ENCODE data around the gene C3orf70. TPM values are rescaled to one million over a fixed set of nuclear protein-coding genes. Genes with fewer than 3 reads are reported as not detected.

C3orf70 gene
- total and polyA plus RNA-seq, 2 of the 8 experiments (the other 6 are each of a cell fraction or from before 2014, with no cell fraction given): 1.7 to 2.0 TPM

DNA sequence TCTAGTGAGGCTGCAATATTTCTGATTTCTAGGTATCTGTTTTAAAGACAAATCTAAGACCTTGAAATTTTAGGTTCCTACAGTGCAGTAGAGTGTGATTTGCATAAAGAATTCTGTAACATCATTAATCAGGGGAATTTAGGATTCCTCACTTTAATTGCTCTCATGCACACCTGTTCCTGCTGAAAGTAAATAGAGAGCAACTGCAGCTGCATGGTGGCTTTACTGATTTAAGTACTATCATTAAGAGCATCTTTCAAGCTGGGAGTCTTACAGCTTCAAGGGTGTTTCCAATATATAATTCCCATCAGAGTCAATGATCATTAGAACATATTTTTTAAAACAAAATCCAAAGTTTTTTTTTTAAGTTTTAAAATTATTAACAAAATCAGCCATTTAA, 36.0 kb upstream of the C3orf70 start:
- CTCF ChIA-PET (ENCODE audit: partially characterized antibody): interaction anchor here (1.2 to 1.6 kb wide), 2 partner anchors 41 to 120 kb away, joined by 3 to 4 read pairs; no protein-coding TSS in a partner anchor
- no peak for TF ChIP-seq BCL11A (IDR thresholded peaks at IDR 0.05; ENCODE audit: low read depth in 2 of 2, low read length in 2 of 2)
- TF ChIP-seq, protein P1, sequence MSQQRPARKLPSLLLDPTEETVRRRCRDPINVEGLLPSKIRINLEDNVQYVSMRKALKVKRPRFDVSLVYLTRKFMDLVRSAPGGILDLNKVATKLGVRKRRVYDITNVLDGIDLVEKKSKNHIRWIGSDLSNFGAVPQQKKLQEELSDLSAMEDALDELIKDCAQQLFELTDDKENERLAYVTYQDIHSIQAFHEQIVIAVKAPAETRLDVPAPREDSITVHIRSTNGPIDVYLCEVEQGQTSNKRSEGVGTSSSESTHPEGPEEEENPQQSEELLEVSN (IDR thresholded peaks at IDR 0.05): no peak
- TF ChIP-seq JUN (IDR thresholded peaks at IDR 0.05; ENCODE audit: low read depth, low read length): no peak
- TF ChIP-seq SUZ12 (IDR thresholded peaks at IDR 0.05; ENCODE audit: low read length): no peak
- TF ChIP-seq PHF8 (conservative IDR thresholded peaks at IDR 0.05; ENCODE audit: low read depth, low read length): no peak
- no peak for TF ChIP-seq SRF (IDR thresholded peaks at IDR 0.05; ENCODE audit: low read depth, low read length)
- TF ChIP-seq NRF1 (IDR thresholded peaks at IDR 0.05; ENCODE audit: low read depth, low read length): no peak

More for the DNA sequence above, 36.0 kb upstream of the C3orf70 start:
- Histone ChIP-seq H3K9me3 (ENCODE audit: insufficient read depth in 2 of 2, low read depth in 1 of 2, low read length in 1 of 2) (no peaks in the 10 kb centered on the region), H3K27me3 (replicated peaks in 1 of 4; ENCODE audit: control insufficient read depth in 3 of 4, extremely low read depth in 1 of 4, insufficient read depth in 3 of 4, low read length in 3 of 4) (no peaks in the 10 kb centered on the region), H2AK5ac (ENCODE audit: low read depth, low read length) (no peak overlapping the region), H3K27ac (ENCODE audit: low read depth, low read length) (no peak overlapping the region), H2BK12ac (ENCODE audit: low read depth, low read length) (no peak overlapping the region), H3K9ac (replicated peaks in 1 of 4; ENCODE audit: extremely low read depth in 1 of 4, low read depth in 3 of 4, low read length in 3 of 4) (no peak overlapping the region), H3K79me1 (ENCODE audit: low read depth, low read length) (no peaks in the 10 kb centered on the region), H2BK5ac (ENCODE audit: low read depth, low read length) (no peak overlapping the region), H2BK20ac (ENCODE audit: low read length) (no peak overlapping the region), H4K5ac (ENCODE audit: insufficient read length, low read depth, low read length) (no peak overlapping the region), H3K23ac (ENCODE audit: insufficient read length) (no peak overlapping the region), H3K4ac (replicated peaks; ENCODE audit: insufficient read length, low read depth, low read length) (no peak overlapping the region), H4K91ac (replicated peaks; ENCODE audit: insufficient read length, low read length) (no peak overlapping the region), H3K14ac (ENCODE audit: insufficient read length) (no peak overlapping the region), H3K36me3 (ENCODE audit: control insufficient read depth in 2 of 4, insufficient read depth in 4 of 4, low read length in 3 of 4) (no peaks in the 10 kb centered on the region), H3K18ac (ENCODE audit: extremely low read depth, low read length) (no peak overlapping the region), H2BK120ac (replicated peaks; ENCODE audit: low read depth, low read length) (no peak overlapping the region), H4K8ac (ENCODE audit: extremely low read depth, insufficient read depth, low read length) (no peak overlapping the region), H2AFZ (ENCODE audit: low read length) (no peak overlapping the region), H2BK15ac (ENCODE audit: low read length) (no peak overlapping the region), H3K4me1 (replicated peaks in 1 of 4; ENCODE audit: control insufficient read depth in 3 of 4, insufficient read depth in 4 of 4, low read length in 3 of 4) (no peaks in the 10 kb centered on the region), H3K56ac (replicated peaks; ENCODE audit: insufficient read length, low read depth, low read length) (no peak overlapping the region), H3K79me2 (ENCODE audit: control insufficient read depth in 1 of 2, insufficient read depth in 2 of 2, low read length in 2 of 2) (no peaks in the 10 kb centered on the region), H3K4me2 (ENCODE audit: insufficient read depth in 1 of 2, low read depth in 2 of 2, low read length in 2 of 2) (no peak overlapping the region), H3K23me2 (ENCODE audit: low read depth, low read length) (no peaks in the 10 kb centered on the region), H4K20me1 (replicated peaks in 1 of 2; ENCODE audit: control insufficient read depth in 1 of 2, insufficient read depth in 2 of 2, low read length in 2 of 2) (no peaks in the 10 kb centered on the region), H3K4me3 (ENCODE audit: extremely low read depth in 1 of 4, insufficient read depth in 2 of 4, low read depth in 3 of 4, low read length in 4 of 4) (no peak overlapping the region)
- POLR2A ChIA-PET (ENCODE audit: partially characterized antibody): no interaction called here
- DNase-seq (ENCODE audit: low read depth in 1 of 2, low spot score in 2 of 2) (no peak), FAIRE-seq (no peak)
